HG03442 (cell line): ENCODE results near the gene KCNK10.

Experiments used
- ATAC-seq: cut with Tn5 transposase; IDR thresholded peaks from one replicate; pipeline ENCODE4 v1.9.1; 2021; ENCODE audit warnings: mild to moderate bottlenecking, moderate library complexity; ENCODE audit not compliant: unreplicated experiment

Gene KCNK10

GRCh38 chr14:88229428-88229827 is 93.6 kb downstream of the KCNK10 start:
- no peak for ATAC-seq

- no peak for ATAC-seq
Measured at GRCh38 chr14:88228522-88229236, 94.4 kb downstream of the KCNK10 start.

GRCh38 chr14:88227693-88228092 is 95.4 kb downstream of the KCNK10 start:
- peak; percentile 81 for ATAC-seq

- no peak for ATAC-seq
Measured at GRCh38 chr14:88225721-88226120, 97.3 kb downstream of the KCNK10 start.

- no peak for ATAC-seq
Measured at GRCh38 chr14:88218119-88218915, 104.8 kb downstream of the KCNK10 start.

GRCh38 chr14:88212691-88213090 is 110.4 kb downstream of the KCNK10 start:
- ATAC-seq: no peak

- ATAC-seq: no peak
Measured at GRCh38 chr14:88210426-88210825, 112.6 kb downstream of the KCNK10 start.

- peak; percentile 84 for ATAC-seq
Measured at GRCh38 chr14:88209273-88209672, 113.8 kb downstream of the KCNK10 start.

- peak; percentile 38 for ATAC-seq
Measured at GRCh38 chr14:88208858-88209257, 114.2 kb downstream of the KCNK10 start.

- ATAC-seq: no peak
Measured at GRCh38 chr14:88204221-88204620, 118.8 kb downstream of the KCNK10 start.

- ATAC-seq: no peak
Measured at GRCh38 chr14:88203291-88203690, 119.8 kb downstream of the KCNK10 start.

- ATAC-seq: no peak
Measured at GRCh38 chr14:88202286-88202685, 120.8 kb downstream of the KCNK10 start.

GRCh38 chr14:88201851-88202250 is 121.2 kb downstream of the KCNK10 start:
- no peak for ATAC-seq

- ATAC-seq: no peak
Measured at GRCh38 chr14:88199882-88200281, 123.2 kb downstream of the KCNK10 start.

- no peak for ATAC-seq
Measured at GRCh38 chr14:88198446-88198845, 124.6 kb downstream of the KCNK10 start.

- peak; percentile 96 for ATAC-seq
Measured at GRCh38 chr14:88196925-88197324, 126.1 kb downstream of the KCNK10 start.

GRCh38 chr14:88196116-88196890 is 126.8 kb downstream of the KCNK10 start:
- ATAC-seq: no peak

- ATAC-seq: no peak
Measured at GRCh38 chr14:88195676-88196075, 127.4 kb downstream of the KCNK10 start.

- no peak for ATAC-seq
Measured at GRCh38 chr14:88194531-88194930, 128.5 kb downstream of the KCNK10 start.

GRCh38 chr14:88191605-88192004 is 131.5 kb downstream of the KCNK10 start:
- ATAC-seq: no peak

GRCh38 chr14:88189417-88190191 is 133.5 kb downstream of the KCNK10 start:
- ATAC-seq: peak; percentile 81
